ENCODE measurements around the gene CUEDC1.
A peak's percentile ranks its signal among the peaks of the same experiment; 100 is the strongest.
"Not testable (repeated sequence)": the region's sequence is repeated elsewhere in the genome, so short reads cannot be mapped to it uniquely, and the experiment has no call there.

The CUEDC1 gene

GRCh38 chr17:57852955-57853328, 102.3 kb downstream of the CUEDC1 start:
- Histone ChIP-seq H3K27ac (no peak overlapping the region), H3K9me3 (ENCODE audit: control insufficient read depth, low read length) (no peaks in the 10 kb centered on the region), H3K9ac (no peak overlapping the region), H3K4me1 (peaks cover 11% of the 10 kb centered on the region), H3K27me3 (ENCODE audit: control insufficient read depth, insufficient read depth, low read length) (no peaks in the 10 kb centered on the region), H3K4me2 (ENCODE audit: low read length) (no peak overlapping the region), H3K79me2 (peaks cover 19% of the 10 kb centered on the region), H2AFZ (peak overlapping the region; percentile 2), H3K36me3 (ENCODE audit: control insufficient read depth, insufficient read depth, low read length) (no peaks in the 10 kb centered on the region), H3K4me3 (ENCODE audit: low read depth, low read length) (no peak overlapping the region)
- TF ChIP-seq CTCF (IDR thresholded peaks at IDR 0.05): no peak

GRCh38 chr17:57852092-57852954, 102.9 kb downstream of the CUEDC1 start:
- Histone ChIP-seq H3K27ac (peak overlapping the region; percentile 11), H3K4me3 (ENCODE audit: low read depth, low read length) (no peak overlapping the region)
- TF ChIP-seq CTCF (IDR thresholded peaks at IDR 0.05): no peak

GRCh38 chr17:57849874-57850754, 105.1 kb downstream of the CUEDC1 start, which contains the start of gene MRPS23:
Gene MRPS23 (minus strand): TSS chr17:57850044. CDS start chr17:57850010, 34 bp downstream.
- H3K9me3 ChIP-seq (ENCODE audit: control insufficient read depth, low read length): no peaks in the 10 kb centered on the region
- H3K27me3 ChIP-seq (ENCODE audit: control insufficient read depth, insufficient read depth, low read length): no peaks in the 10 kb centered on the region
- H2AFZ ChIP-seq: peak within 1 kb of the TSS; percentile 89
- H3K79me2 ChIP-seq: peaks cover 23% of the 10 kb centered on the region
- H3K4me1 ChIP-seq: peaks cover 11% of the 10 kb centered on the region
- peak within 1 kb of the TSS; percentile 92 for H3K4me2 ChIP-seq (ENCODE audit: low read length)
- peak within 1 kb of the TSS; percentile 86 for H3K4me3 ChIP-seq (ENCODE audit: low read depth, low read length)
- H3K27ac ChIP-seq: peak within 1 kb of the TSS; percentile 87
- no peaks in the 10 kb centered on the region for H3K36me3 ChIP-seq (ENCODE audit: control insufficient read depth, insufficient read depth, low read length)
- no peak for TF ChIP-seq CTCF (IDR thresholded peaks at IDR 0.05)
- peak within 1 kb of the TSS; percentile 65 for H3K9ac ChIP-seq

More at GRCh38 chr17:57852092-57852954, 102.9 kb downstream of the CUEDC1 start:
- H3K9ac ChIP-seq: no peak overlapping the region
- no peak overlapping the region for H2AFZ ChIP-seq
- peaks cover 22% of the 10 kb centered on the region for H3K79me2 ChIP-seq
- no peak overlapping the region for H3K4me2 ChIP-seq (ENCODE audit: low read length)
- no peaks in the 10 kb centered on the region for H3K36me3 ChIP-seq (ENCODE audit: control insufficient read depth, insufficient read depth, low read length)
- no peaks in the 10 kb centered on the region for H3K27me3 ChIP-seq (ENCODE audit: control insufficient read depth, insufficient read depth, low read length)
- peaks cover 11% of the 10 kb centered on the region for H3K4me1 ChIP-seq
- no peaks in the 10 kb centered on the region for H3K9me3 ChIP-seq (ENCODE audit: control insufficient read depth, low read length)

- H3K9me3 ChIP-seq (ENCODE audit: control insufficient read depth, low read length): no peaks in the 10 kb centered on the region
- no peak for TF ChIP-seq CTCF (IDR thresholded peaks at IDR 0.05)
- H3K36me3 ChIP-seq (ENCODE audit: control insufficient read depth, insufficient read depth, low read length): no peaks in the 10 kb centered on the region
- peak overlapping the region; percentile 89 for H2AFZ ChIP-seq
- peak overlapping the region; percentile 92 for H3K4me2 ChIP-seq (ENCODE audit: low read length)
- peak overlapping the region; percentile 31 for H3K9ac ChIP-seq
- H3K4me1 ChIP-seq: peaks cover 11% of the 10 kb centered on the region
- H3K27ac ChIP-seq: peak overlapping the region; percentile 87
- peak overlapping the region; percentile 86 for H3K4me3 ChIP-seq (ENCODE audit: low read depth, low read length)
- no peaks in the 10 kb centered on the region for H3K27me3 ChIP-seq (ENCODE audit: control insufficient read depth, insufficient read depth, low read length)
- H3K79me2 ChIP-seq: peaks cover 27% of the 10 kb centered on the region
Measured at GRCh38 chr17:57849163-57849873, 105.9 kb downstream of the CUEDC1 start.

GRCh38 chr17:57846056-57846945, 108.9 kb downstream of the CUEDC1 start:
- not testable (repeated sequence) for H3K4me2 ChIP-seq (ENCODE audit: low read length); H3K9me3 ChIP-seq (ENCODE audit: control insufficient read depth, low read length); H3K4me3 ChIP-seq (ENCODE audit: low read depth, low read length); H3K36me3 ChIP-seq (ENCODE audit: control insufficient read depth, insufficient read depth, low read length); H3K27me3 ChIP-seq (ENCODE audit: control insufficient read depth, insufficient read depth, low read length); H2AFZ ChIP-seq; H3K9ac ChIP-seq; H3K27ac ChIP-seq
- Histone ChIP-seq H3K79me2 (peaks cover 27% of the 10 kb centered on the region), H3K4me1 (peaks cover 11% of the 10 kb centered on the region)

All from parathyroid adenoma (tissue), 2 donors.